Epithelial cell of proximal tubule (primary cell): Measurements from ENCODE around the gene CACNA1S. TPM values are rescaled to one million over a fixed set of nuclear protein-coding genes. Genes with fewer than 3 reads are reported as not detected.
A peak's percentile ranks its signal among the peaks of the same experiment; 100 is the strongest.

ENCODE experiments used
- DNase-seq: peaks from one replicate; pipeline ENCODE4 v3.0.0-alpha.2; 2011; ENCODE audit warnings: low read depth
- H3K4me3 ChIP-seq: 2 replicates; pipeline ENCODE4 v1.5.1; 2011; ENCODE audit warnings: low read depth, mild to moderate bottlenecking, low read length
- CTCF ChIP-seq: conservative IDR thresholded peaks from 2 replicates; pipeline ENCODE4 v1.5.1; 2012; ENCODE audit warnings: low read depth, mild to moderate bottlenecking, low read length
- total RNA-seq: library from RNA; depleted of rRNA; stranded (reverse); fragments of >200 nt; gene quantifications from 2 replicates; pipeline ENCODE4 v1.2.3, GENCODE V29; 2015

Gene CACNA1S
- total RNA-seq, 1 donor from 2014 or later: not detected

- DNase-seq: peak; percentile 23
- H3K4me3 ChIP-seq: no peak overlapping the region
- TF ChIP-seq CTCF: peak; percentile 95
These were observed 69.3 kb downstream of the CACNA1S start for GRCh38 chr1:201042779-201043461.

- TF ChIP-seq CTCF: no peak
- no peak for DNase-seq
- no peak overlapping the region for H3K4me3 ChIP-seq
These were observed 71.2 kb downstream of the CACNA1S start for GRCh38 chr1:201041011-201041410.

GRCh38 chr1:201039876-201040275, 72.3 kb downstream of the CACNA1S start:
- H3K4me3 ChIP-seq: no peak overlapping the region
- DNase-seq: no peak
- TF ChIP-seq CTCF: no peak

GRCh38 chr1:201039418-201039817, 72.8 kb downstream of the CACNA1S start:
- H3K4me3 ChIP-seq: no peak overlapping the region
- TF ChIP-seq CTCF: no peak
- DNase-seq: no peak

GRCh38 chr1:201038186-201038876, 73.9 kb downstream of the CACNA1S start:
- no peak for DNase-seq
- H3K4me3 ChIP-seq: no peak overlapping the region
- TF ChIP-seq CTCF: no peak

- no peak for TF ChIP-seq CTCF
- DNase-seq: no peak
- H3K4me3 ChIP-seq: no peak overlapping the region
These were observed 75.9 kb downstream of the CACNA1S start for GRCh38 chr1:201036188-201036842.
